Left colon (tissue), 2 donors: ENCODE results near the gene NPPA. TPM values are rescaled to one million over a fixed set of nuclear protein-coding genes. Genes with fewer than 3 reads are reported as not detected.

ENCODE experiments used
- ATAC-seq: fragments of 200-7000 bp; cut with Tn5 transposase; one replicate; pipeline ENCODE4 v1.9.1; 2020; ENCODE audit warnings: mild to moderate bottlenecking, moderate library complexity
- DNase-seq, 2 donors: peaks; one replicate each; pipeline ENCODE4 v3.0.0-alpha.2; 2020
- intact Hi-C, 2 donors: fragments of 100-400 bp; cut with DNase I in 1 of 2; cut with micrococcal nuclease in 1 of 2; formaldehyde crosslinking; loops; one replicate each; pipeline versions ENCODE4 v1.11.2 to v1.14.0; 2022; cut with DNase I, micrococcal nuclease
- total RNA-seq, 2 donors: library from RNA; stranded (reverse); fragmentation: NEBNext Ultra II Directional; extraction: Animal tissue kit (Norgen Biotek cat#: 25700); gene quantifications; one replicate each; pipeline ENCODE4 v1.2.1, GENCODE V29; 2021
- donor health status: DM: no; HTN: no; CAD: no.
- donor health status: DM: yes; HTN: yes; CAD: no.

Gene NPPA
- total RNA-seq, 2 donors from 2014 or later, result not detected

DNA sequence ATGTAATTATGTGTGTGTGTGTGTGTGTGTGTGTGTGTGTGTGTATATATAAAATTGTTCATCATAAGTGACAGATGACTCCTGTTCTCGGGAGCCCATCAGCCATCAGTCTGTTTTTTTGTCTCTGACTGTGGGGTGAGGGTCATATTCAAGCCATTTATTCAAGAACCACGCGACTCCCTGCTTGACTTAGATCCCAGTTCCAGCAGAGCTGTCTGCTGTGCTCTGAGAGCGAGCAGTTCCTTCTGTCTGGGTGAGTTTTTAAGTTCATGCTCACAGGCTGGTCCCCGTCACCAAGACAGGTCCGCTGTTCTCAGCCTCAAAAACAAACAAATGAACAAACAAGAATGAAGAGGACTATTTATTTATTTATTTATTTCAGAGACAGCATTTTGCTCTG lies 29.5 kb upstream of the NPPA start:
- intact Hi-C loops, result no loop called here
- no peak for DNase-seq
- no peak for ATAC-seq

DNA sequence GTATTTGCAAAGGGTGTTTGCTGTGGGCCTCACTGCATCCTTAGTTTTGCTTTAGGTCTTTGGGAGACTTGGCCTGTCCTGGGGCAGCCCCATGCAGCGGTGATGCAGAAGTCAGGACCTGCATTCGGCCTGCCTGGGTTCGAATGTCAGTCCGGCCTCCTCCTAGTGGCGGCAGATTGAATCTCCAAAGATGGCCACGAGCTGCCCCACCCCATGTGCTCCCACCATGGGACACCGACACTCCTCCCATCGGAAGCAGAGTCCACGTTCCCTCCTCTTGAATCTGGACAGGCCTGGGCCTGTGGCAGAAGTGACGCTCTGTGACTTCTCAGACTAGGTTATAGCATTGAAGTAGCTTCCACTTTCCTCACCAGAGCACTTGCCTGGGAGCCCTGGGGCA lies 27.5 kb upstream of the NPPA start:
- DNase-seq (no peak), ATAC-seq (no peak)
- intact Hi-C loops, result no loop called here

DNA sequence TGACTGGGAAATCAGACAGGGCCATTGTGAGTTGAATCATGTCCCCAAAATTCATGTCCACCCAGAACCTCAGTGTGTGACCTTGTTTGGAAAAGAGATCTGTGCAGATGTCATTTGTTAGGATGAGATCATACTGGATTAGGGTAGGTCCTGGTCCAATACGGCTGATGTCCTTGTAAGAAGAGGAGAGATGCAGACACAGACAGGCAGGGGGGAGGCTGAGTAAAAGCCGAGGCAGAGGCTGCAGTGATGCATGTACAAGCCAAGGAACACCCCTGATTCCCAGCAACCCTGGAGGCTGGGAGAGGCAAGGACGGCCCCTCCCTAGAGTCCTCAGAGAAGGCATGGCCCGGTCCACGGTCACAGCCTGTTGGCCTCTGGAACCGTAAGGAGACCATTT lies 27.0 kb upstream of the NPPA start:
- ATAC-seq, result no peak
- intact Hi-C loops, result no loop called here
- DNase-seq, result no peak

- DNase-seq, result no peak
- no peak for ATAC-seq
- intact Hi-C loops, result no loop called here
Observed at GRCh38 chr1:11874258-11874562, 26.6 kb upstream of the NPPA start.

DNA sequence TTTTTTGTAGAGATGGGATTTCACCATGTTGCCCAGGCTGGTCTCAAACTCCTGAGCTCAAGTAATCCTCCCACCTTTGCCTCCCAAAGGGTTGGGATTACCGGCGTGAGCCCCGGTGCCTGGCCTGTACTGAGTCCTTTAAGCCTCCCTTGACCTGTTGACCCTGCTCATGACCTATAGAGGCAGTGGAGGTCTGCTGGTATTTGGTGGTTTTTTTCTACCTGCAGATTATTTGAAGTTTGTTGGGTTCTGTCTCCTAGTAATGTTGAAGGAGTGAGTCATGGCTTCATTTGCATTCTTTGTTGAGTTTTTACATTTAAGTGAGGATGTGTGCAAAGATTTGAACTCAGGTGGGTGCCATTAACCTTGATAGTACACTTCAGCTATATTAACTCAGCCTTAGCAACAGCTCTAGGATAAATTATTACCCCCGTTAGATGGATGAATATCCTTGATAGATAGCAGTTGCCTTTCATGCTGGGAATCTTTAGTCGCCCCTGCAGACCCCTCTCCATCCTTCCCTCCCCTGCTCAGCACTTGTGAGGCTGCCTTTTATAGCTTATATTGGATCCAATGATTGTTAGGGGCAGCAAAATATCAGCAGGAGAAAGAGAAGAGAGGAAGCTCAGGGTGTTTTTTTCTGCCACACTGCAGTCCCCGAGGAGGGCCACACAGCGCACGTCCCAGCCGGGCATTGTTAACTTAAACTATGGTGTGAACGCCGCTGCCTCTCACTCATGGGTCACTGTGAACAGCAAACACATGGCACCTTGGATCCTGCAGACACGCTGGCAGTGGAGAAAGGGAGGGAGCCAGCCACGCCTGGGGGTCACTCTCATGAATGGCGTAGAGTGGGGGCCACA lies 26.0 kb upstream of the NPPA start:
- no peak for ATAC-seq
- no peak for DNase-seq
- intact Hi-C loops, result no loop called here

DNA sequence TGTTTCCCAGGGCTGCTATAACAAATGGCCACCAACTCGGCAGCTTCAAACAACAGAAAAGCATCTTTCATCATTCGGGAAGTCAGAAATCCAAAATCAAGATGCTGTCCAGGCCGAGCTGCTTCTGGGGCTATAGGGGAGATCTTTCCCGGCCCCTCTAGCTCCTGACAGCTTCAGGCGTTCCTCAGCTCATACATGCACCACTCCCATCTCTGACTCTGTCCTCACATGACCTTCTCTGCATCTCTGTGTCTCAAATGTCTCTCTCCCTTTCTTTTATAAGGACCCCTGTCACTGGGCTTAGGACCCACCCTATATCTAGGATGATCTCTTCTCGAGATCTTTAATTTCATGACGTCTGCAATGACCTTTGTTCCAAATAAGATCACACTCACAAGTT lies 25.0 kb upstream of the NPPA start:
- intact Hi-C loops, result no loop called here
- DNase-seq (no peak), ATAC-seq (no peak)

DNA sequence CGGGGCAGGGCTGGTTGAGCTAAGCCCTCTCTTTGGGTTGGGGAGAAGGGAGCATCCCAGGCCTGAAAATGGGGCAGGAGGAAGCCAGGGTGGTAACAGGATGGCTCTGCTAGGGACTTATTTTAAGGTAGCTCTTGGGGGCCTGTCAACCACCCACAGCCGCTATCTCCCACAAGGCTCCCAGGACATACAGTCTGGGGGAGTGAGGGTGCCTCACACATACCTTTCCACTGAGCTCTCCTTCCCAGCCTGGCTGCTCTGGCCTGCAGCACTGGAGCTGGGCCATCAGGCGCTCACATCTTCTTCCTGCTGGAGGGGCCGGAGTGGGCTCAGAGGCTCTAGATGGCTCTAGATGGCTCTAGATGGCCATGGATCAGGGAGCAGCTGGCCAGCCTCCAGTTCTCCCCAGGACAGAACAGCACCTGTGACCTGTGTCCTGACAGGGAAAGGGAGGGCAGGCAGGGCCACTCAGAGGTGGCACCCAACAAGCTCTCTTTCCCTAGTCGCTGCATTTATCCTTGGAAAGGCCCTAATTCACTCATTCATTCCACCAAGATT lies 22.1 kb upstream of the NPPA start:
- DNase-seq, result no peak
- intact Hi-C loops, result no loop called here
- no peak for ATAC-seq

- intact Hi-C loops, result no loop called here
- DNase-seq (no peak), ATAC-seq (no peak)
Observed at GRCh38 chr1:11869104-11869503, 21.5 kb upstream of the NPPA start.

- ATAC-seq (no peak), DNase-seq (no peak)
- intact Hi-C loops, result no loop called here
Observed at GRCh38 chr1:11868331-11868980, 20.9 kb upstream of the NPPA start.

DNA sequence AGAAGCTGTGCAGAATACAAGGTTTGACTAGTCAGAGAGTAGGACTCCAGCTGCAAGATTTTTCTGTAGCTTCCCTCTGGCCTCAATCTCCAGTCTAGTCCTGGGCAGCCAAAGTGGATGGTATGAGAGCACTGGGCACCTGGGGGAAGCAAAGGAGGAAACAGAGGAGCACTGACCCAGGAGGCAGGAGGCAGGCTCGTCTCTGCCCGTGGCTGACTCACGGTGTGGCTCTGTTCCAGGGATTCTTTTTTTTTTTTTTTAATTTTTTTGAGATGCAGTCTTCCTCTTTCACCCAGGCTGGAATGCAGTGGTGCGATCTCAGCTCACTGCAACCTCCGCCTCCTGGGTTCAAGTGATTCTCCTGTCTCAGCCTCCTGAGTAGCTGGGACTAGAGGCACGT lies 15.3 kb upstream of the NPPA start:
- intact Hi-C loops, result no loop called here
- ATAC-seq (no peak), DNase-seq (no peak)

- intact Hi-C loops, result no loop called here
- no peak for ATAC-seq
- DNase-seq, result no peak
Observed at GRCh38 chr1:11860587-11860986, 13.0 kb upstream of the NPPA start.

- ATAC-seq, result no peak
- no peak for DNase-seq
- intact Hi-C loops, result no loop called here
Observed at GRCh38 chr1:11860083-11860482, 12.5 kb upstream of the NPPA start.

GRCh38 chr1:11858968-11859871 lies 11.6 kb upstream of the NPPA start:
- ATAC-seq (peak; percentile 72), DNase-seq (peak in 1 of 2 donors; percentile 69)
- intact Hi-C loops, result no loop called here

GRCh38 chr1:11858613-11858967 lies 11.0 kb upstream of the NPPA start, which contains the start of gene NPPB:
Gene NPPB (minus strand): TSS chr1:11858945. CDS start chr1:11858833, 112 bp downstream.
- intact Hi-C loops, result no loop called here

GRCh38 chr1:11858158-11858557 lies 10.6 kb upstream of the NPPA start:
- ATAC-seq (no peak), DNase-seq (no peak)
- intact Hi-C loops, result no loop called here

More at GRCh38 chr1:11858613-11858967, 11.0 kb upstream of the NPPA start, which contains the start of gene NPPB:
- ATAC-seq (no peak), DNase-seq (no peak)

DNA sequence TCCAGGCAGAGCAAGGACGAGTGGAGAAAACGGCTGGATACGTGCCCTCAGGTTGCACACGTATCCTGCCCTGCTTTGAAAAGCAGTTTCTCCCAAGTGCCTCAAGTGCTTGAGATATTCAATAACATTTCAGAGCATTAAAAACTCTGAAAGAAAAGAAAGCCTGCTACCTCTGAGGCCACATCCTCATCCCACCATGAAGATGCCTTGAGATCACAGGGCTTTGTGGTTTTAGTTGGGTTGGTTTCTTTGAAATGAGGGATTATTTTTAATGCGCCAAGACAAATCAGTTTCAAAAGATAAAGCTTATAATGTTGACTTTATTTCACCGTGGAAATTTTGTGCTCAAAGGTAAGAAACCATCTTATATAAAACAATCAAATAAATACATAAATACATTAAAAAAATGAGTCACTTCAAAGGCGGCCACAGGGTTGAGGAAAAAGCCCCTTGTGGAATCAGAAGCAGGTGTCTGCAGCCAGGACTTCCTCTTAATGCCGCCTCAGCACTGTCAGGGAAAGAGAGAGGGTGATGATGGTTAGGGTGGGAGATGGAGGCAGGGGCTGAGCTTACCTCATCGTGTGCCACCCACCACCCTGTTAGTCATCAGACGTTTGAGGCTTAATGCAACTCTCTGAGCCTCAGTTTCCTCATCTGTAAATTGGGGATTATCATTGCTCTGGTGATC lies 9.7 kb upstream of the NPPA start:
- ATAC-seq, result no peak

GRCh38 chr1:11856698-11857097 lies 9.1 kb upstream of the NPPA start:
- ATAC-seq, result no peak
- intact Hi-C loops, result no loop called here
- DNase-seq, result no peak

More for the DNA sequence above, 9.7 kb upstream of the NPPA start:
- DNase-seq, result no peak
- intact Hi-C loops, result no loop called here

DNA sequence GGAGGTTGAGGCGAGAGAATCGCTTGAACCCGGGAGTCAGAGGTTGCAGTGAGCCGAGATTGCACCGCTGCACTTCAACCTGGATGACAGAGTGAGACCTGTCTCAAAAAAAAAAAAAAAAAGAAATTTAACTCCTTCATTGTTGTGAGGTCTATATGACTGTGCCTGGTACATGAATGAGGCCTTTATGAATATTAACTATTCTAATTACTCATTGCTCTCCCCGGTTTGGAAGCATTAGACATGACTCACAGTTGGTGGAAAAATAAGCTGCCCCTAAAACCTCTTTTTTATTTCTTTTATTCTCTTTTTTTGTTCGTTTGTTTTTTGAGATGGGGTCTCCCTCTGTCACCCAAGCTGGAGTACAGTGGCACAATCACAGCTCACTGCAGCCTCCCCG lies 7.8 kb upstream of the NPPA start:
- ATAC-seq (no peak), DNase-seq (no peak)
- intact Hi-C loops, result no loop called here

DNA sequence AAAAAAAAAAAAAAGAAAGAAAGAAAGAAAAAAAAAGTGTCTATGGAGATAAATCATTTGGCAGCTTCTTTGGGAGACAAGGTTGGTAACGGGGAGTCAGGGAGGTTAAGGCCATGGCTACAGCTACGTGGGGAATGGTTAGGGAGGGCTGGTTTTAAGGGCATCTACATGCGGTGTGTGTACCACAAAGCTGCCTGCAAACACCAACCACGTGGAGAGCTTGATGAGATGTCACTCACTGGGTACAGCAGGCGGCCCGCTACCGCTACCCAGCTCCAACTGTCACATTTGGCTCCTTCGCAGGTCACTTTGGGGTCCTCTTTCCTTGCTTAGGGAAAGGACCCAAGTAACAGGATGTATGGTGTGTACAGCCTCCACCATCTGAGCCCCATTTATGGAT lies 6.9 kb upstream of the NPPA start:
- ATAC-seq, result no peak
- DNase-seq, result no peak
- intact Hi-C loops, result no loop called here
